NCI-H2196 (cell line): ENCODE measurements around the gene SLC1A4.
"Not testable (repeated sequence)": the region's sequence is repeated elsewhere in the genome, so short reads cannot be mapped to it uniquely, and the experiment has no call there.

Experiments
- DNase-seq: peaks from one replicate; lab custom pipeline; 2025; ENCODE audit not compliant: unreplicated experiment; lab: John Stamatoyannopoulos, UW

Gene SLC1A4

GRCh38 chr2:64989126-64989981, at the start of gene SLC1A4:
Gene SLC1A4 (plus strand): TSS chr2:64989399. CDS start chr2:64989644, 245 bp downstream.
- peak; percentile 49 for DNase-seq

- no peak for DNase-seq
These were observed 48.1 kb upstream of the SLC1A4 start for GRCh38 chr2:64941143-64941542.

DNA sequence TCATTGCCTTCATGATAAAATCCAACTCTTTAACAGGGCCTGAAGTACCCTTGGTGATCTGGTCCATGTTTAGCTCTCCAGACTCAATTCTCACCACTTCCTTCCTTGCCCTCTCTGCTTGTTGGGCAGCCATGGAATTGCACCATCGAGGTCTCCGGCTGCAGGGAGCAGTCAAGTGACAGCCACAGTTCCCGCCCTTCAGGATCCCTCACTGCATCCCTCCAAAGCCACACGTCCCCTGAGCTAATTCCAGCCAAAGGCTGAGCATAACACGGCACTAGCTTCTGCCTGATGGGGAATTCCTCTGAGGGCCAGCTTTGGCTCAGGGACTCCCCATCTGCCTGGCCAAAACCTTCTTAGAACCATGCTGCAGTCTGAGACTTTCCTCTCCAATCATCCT, 47.4 kb upstream of the SLC1A4 start:
- no peak for DNase-seq

DNA sequence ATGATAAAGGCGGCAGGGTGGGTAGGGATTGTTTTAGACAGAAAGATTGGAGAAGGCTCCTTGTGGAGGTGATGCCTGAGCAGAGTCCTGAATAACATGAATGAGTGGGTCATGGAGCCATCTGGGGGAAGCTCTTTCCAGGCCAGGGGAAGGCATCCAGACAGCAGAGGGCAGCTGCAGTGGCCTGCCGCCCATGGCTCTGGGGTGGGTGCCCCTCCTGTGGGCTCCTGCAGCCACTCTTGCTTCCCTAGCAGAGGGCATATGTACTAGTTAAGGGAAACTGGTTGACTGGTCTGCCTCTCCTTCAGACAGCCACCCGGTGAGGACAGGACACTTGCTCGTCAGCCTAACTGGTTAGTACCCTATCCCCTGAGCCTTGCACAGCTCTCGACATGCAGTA, 46.5 kb upstream of the SLC1A4 start:
- no peak for DNase-seq

DNA sequence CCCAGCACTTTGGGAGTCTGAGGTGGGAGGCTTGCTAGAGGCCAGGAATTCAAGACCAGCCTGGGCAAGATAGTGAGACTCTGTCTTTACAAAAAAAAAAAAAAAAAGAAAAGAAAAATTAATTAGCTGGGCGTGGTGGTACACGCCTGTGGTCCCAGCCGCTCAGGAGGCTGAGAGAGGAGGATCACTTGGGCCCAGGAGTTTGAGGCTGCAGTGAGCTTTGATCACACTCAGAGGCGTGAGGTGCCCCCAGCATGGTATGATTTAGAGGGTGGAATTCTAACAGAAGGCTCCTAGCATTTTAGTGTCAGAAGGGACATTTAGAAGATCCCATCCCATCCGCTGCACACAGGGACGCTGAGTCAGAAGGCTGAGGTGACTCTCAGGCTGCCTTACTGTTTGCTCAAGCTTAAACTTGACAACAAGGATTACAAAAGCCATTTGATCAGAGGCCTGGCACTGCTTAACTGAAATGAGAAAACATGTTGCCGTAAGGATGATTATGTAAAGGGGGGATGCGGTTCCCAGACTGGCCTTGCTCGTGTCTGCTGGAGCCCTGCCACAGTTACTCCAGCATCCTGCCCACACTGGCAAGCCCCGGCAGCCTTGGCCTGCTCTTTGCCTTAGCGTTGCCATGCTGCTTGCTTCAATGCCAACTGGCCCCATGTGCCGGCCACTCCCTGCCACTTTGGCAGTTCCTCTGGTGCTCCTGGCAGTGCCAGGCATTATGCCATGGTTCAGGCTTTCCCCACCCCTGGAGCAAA, 45.6 kb upstream of the SLC1A4 start:
- peak; percentile 48 for DNase-seq

DNA sequence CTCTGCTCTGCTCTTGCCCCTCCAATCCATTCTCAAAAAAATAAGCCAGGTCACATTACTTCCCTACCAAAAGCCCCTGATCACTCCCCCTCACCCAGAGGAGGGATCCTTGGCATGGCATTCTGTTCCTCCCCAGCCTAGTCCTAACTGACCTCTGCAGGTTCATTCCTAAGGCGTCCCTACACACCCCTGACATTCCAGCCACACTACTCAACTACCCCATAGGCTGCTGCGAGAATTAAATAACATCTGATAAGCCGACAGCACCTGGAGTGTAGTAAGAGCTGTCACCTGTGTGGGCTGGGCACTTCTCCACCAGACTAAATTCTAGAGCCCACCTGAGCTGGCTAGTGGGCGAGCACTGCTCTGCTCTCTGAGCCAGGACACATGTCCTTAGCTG, 44.7 kb upstream of the SLC1A4 start:
- DNase-seq, result no peak

DNA sequence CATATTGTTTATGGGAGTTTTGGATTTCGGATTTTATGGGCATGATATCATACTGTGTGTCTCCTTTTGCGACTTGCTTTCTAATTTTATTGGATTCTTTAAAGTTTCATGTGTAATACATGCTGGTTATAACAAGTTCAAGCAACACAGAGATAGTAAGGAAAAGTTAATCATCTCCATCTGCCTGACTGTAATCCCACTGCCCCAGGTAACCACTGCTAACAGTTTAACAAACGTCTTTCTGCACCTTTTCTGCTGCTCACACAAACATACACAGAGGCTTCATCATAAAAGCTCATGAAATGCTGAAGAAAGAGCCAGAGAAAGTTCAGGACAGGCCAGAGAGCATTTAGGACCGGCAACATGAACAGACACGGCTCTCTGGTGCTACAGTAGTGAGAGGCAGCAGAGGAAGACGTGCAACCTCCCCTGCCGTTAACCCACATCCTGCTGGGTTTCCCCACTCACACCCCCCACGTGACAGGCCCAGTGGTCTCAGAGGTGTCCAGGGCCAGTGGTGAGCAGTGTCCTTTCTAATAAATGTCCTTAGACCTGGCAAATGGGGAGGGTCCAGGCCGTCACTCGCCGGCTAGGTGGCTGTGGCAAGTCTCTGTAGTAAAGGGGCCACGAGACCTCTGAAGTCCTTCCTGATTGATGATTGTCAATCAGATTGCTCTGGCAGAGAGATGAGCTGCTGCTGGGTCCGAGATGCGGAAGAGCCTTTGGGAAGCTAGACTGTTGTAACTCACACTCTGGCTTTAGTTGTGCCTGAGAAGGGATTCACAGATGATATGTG, 43.0 kb upstream of the SLC1A4 start:
- no peak for DNase-seq

- DNase-seq, result no peak
These were observed 42.4 kb upstream of the SLC1A4 start for GRCh38 chr2:64946769-64947247.

- no peak for DNase-seq
These were observed 41.3 kb upstream of the SLC1A4 start for GRCh38 chr2:64947885-64948284.

- DNase-seq, result no peak
These were observed 38.7 kb upstream of the SLC1A4 start for GRCh38 chr2:64950226-64951160.

DNA sequence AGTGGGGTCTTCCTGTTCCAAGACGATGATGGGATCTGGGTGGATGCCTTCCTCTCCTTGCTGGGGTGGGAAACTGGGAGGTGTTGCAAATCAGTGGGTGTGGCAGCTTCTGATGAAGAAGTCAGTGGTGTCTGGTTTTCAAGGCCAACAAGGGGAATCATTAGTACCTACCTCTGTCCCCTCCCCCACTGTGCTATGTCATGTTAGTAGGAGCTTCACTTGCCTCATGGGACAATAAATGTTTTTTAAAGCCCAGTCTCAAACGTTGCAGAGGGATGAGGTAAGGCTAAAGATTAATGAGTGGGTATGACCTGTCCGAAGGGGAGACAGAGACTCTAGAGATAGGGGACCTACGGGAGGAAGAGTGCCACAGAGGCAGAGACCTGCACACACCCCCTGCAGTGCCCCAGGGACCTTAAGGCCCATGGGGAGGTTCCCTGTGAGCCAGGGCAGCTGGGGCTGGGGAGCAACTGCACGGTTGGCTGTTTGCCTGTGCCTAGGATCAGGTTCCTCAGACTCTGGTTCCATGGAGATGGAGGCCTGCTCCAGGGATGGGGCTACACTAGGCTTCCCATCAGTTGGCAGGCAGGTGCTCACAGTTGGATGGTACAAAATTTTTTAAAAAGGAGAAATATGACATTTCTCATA, 37.8 kb upstream of the SLC1A4 start:
- DNase-seq, result no peak

DNA sequence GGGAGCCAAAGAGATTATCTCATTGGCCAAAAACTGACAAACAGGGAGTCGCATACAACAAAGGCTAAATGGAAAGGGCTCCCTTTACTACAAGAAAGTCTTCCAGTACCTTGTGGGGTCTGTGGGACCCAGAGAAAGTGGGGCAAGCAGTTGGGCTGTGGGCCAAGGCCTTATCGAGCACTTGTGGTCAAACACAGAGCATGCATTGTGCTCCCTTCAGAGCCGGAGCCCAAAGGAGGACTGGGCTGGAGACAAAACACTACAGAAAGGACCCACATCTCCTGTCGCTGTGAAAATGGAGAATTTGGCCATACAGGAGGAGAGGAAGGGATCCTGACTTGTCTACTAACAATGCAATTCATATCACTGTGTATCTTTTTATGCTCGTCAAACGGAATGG, 37.1 kb upstream of the SLC1A4 start:
- no peak for DNase-seq

- no peak for DNase-seq
These were observed 36.4 kb upstream of the SLC1A4 start for GRCh38 chr2:64952511-64953482.

DNA sequence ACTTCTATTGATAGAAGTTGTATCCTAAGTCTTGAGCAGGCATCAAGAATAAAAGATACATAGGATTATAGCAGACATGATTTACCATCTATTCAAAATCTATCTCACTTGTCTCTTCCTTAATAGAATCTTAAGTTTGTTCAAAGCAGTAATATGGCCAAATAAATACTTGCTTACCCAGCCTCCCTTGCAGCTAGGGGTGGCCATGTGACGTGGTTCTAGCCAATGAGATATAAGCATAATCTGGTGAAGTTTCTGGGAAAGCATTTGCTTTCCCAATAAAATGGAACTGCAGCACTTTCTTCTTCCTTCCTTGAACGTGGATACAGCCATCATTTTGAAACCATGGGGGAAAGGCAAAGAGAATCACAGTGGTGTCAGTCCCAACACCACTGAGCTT, 33.7 kb upstream of the SLC1A4 start:
- DNase-seq, result no peak

- no peak for DNase-seq
These were observed 31.9 kb upstream of the SLC1A4 start for GRCh38 chr2:64957109-64957903.

DNA sequence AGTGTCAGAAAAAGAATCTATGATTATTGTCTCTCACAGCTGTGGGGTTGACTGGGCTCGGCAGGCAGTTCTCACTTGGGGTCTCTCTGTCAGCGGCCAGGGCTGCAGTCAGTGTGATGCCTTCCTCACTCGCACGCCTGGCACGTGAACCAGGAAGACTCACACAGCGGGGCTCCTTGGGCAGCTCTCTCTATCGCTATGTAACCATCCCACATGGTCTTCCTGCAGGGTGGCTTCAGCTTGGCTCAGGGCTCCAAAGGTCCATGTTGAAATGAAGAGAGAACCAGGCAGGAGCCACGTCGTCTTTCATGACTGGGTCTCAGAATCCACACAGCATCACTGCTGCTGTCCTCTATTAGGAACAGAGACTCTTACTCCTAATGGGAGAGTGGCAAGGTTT, 30.6 kb upstream of the SLC1A4 start:
- DNase-seq, result no peak

DNA sequence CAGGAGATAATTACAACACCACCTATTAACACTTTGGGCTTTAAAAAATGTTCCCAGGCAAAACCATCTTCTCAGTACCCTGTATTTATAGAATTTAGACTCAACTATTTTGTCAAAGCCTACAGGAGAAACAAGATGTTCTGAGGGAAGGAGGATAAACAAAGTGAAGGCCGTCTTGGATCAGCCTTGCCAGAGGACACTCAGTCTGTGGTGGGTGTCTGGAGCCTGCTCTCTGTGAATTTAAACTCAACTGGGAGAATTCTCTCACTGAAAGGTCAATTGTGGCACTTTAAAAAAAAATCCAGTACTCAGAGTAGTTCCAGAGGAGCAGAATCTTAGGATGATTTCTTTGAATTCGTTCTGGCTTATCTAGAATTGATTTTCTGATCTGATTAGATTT, 28.4 kb upstream of the SLC1A4 start:
- DNase-seq, result no peak

DNA sequence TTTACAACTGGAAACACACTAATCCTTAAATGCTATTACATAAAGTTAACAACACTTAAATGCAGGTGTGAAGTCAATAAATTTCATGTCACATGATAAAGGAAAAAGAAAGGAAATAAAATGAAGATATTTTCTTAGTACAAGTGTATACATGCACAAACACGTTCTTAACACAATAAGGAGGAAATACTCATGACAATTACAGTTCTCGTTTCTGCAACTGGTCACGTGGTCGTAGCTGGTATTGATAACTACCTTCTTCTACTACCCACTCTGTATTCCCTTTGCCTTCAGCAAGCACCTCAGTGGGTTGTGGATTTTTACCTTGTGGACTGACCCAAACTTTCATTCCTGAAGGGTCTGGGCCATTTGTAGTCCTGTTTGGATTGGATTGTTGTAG, 26.1 kb upstream of the SLC1A4 start:
- not testable (repeated sequence) for DNase-seq
